GM19468 (cell line): ENCODE results near the gene SRC.

ENCODE experiments used
- ATAC-seq: cut with Tn5 transposase; IDR thresholded peaks from one replicate; pipeline ENCODE4 v1.9.1; 2021; ENCODE audit warnings: mild to moderate bottlenecking, moderate library complexity, moderate number of reproducible peaks; ENCODE audit not compliant: unreplicated experiment; ENCODE audit errors: extremely low read depth

The SRC gene

GRCh38 chr20:37348792-37349516 is 3.0 kb downstream of the SRC start:
- no peak for ATAC-seq

- ATAC-seq = no peak
Measured at GRCh38 chr20:37349517-37350491, 3.9 kb downstream of the SRC start.

- ATAC-seq = no peak
Measured at GRCh38 chr20:37350649-37351574, 5.0 kb downstream of the SRC start.

GRCh38 chr20:37351689-37352607 is 6.0 kb downstream of the SRC start:
- no peak for ATAC-seq

- ATAC-seq = no peak
Measured at GRCh38 chr20:37352608-37352980, 6.7 kb downstream of the SRC start.

GRCh38 chr20:37353285-37353849 is 7.4 kb downstream of the SRC start:
- no peak for ATAC-seq

- no peak for ATAC-seq
Measured at GRCh38 chr20:37354210-37355195, 8.6 kb downstream of the SRC start.

GRCh38 chr20:37355252-37356180 is 9.6 kb downstream of the SRC start:
- ATAC-seq = no peak

GRCh38 chr20:37356387-37356786 is 10.4 kb downstream of the SRC start:
- ATAC-seq = no peak

GRCh38 chr20:37356961-37357371 is 11.0 kb downstream of the SRC start:
- ATAC-seq = no peak

- ATAC-seq = no peak
Measured at GRCh38 chr20:37357481-37358365, 11.8 kb downstream of the SRC start.

- no peak for ATAC-seq
Measured at GRCh38 chr20:37358366-37359150, 12.6 kb downstream of the SRC start.

GRCh38 chr20:37359331-37359730 is 13.4 kb downstream of the SRC start:
- ATAC-seq = no peak

GRCh38 chr20:37359836-37360235 is 13.9 kb downstream of the SRC start:
- ATAC-seq = no peak
